Measurements from ENCODE around the gene RNF227. TPM values are rescaled to one million over a fixed set of nuclear protein-coding genes. Genes with fewer than 3 reads are reported as not detected.

The RNF227 gene
- total RNA-seq, 4 donors from 2014 or later: 0.94 to 8.6 (median 5.7) TPM

- DNase-seq: no peak
- H3K27ac ChIP-seq: peak within 1 kb of the TSS; percentile 98 to 99 (median 98)
- no peaks in the 10 kb centered on the region for H3K27me3 ChIP-seq
- 8 to 16% methylated on average over 10 to 15 of the region's 18 CpGs for WGBS, 2 donors
- TF ChIP-seq, protein P1, sequence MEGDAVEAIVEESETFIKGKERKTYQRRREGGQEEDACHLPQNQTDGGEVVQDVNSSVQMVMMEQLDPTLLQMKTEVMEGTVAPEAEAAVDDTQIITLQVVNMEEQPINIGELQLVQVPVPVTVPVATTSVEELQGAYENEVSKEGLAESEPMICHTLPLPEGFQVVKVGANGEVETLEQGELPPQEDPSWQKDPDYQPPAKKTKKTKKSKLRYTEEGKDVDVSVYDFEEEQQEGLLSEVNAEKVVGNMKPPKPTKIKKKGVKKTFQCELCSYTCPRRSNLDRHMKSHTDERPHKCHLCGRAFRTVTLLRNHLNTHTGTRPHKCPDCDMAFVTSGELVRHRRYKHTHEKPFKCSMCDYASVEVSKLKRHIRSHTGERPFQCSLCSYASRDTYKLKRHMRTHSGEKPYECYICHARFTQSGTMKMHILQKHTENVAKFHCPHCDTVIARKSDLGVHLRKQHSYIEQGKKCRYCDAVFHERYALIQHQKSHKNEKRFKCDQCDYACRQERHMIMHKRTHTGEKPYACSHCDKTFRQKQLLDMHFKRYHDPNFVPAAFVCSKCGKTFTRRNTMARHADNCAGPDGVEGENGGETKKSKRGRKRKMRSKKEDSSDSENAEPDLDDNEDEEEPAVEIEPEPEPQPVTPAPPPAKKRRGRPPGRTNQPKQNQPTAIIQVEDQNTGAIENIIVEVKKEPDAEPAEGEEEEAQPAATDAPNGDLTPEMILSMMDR (IDR thresholded peaks at IDR 0.05): no peak
- TF ChIP-seq POLR2A (IDR thresholded peaks at IDR 0.05): peak in 2 of 4 donors; percentile 7 to 16
- H3K9me3 ChIP-seq: no peaks in the 10 kb centered on the region
- intact Hi-C loops (cut with DNase I): no loop called here
- H3K4me3 ChIP-seq: peak within 1 kb of the TSS; percentile 85 to 97 (median 89)
- peaks cover 38 to 67% (median 45%) of the 10 kb centered on the region in 3 donors for H3K4me1 ChIP-seq
- H3K36me3 ChIP-seq: peaks cover 13 to 36% (median 17%) of the 10 kb centered on the region in 3 donors
These were observed 27.7 kb downstream of the RNF227 start, which contains the start of gene CHD3 for GRCh38 chr17:7888184-7888920. CHD3 (plus strand) TSS chr17:7888789; CDS start chr17:7889001, 212 bp downstream.

DNA sequence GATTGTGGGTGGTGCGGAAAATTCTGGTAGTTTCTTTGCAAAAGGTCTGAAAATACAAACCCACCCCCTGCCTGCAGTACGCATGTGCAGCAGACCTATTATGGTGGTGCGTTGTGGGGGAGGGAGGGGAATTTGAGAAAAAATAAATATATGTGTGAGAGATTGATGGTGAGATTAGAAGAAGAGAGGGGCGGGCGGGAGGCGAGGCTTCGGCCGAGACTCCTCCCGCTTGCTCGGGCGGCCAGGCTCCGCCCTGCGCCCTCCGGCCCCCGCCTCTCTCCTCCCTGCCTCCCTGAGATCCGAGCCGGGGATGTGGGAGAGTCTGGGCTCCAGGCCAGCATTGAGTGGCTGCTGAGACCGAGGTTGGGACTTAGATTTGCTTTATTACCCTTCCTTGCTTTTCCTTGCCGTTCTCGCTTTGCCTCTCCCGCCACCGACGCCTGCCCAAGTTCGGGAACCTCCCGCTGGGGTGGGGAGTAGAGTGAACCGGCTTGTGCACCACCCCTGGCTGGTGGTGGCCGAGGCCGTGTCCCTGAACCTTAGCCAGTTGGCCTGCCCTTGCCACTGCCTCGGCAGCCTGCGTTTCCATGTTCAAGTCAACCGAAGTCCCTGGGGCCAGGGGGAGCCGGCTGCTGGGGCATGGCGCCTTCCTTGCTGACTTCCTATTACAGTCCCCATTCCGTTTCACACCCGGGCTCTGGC lies 28.5 kb downstream of the RNF227 start:
- no peaks in the 10 kb centered on the region for H3K9me3 ChIP-seq
- no peaks in the 10 kb centered on the region for H3K27me3 ChIP-seq
- peaks cover 38 to 74% (median 48%) of the 10 kb centered on the region in 3 donors for H3K4me1 ChIP-seq
- no peak for DNase-seq
- intact Hi-C loops (cut with DNase I): no loop called here
- peak overlapping the region; percentile 85 to 97 (median 89) for H3K4me3 ChIP-seq
- peaks cover 13 to 29% (median 14%) of the 10 kb centered on the region in 3 donors for H3K36me3 ChIP-seq
- TF ChIP-seq, protein P1 (IDR thresholded peaks at IDR 0.05): peak in 1 of 6 experiments; percentile 30
- TF ChIP-seq POLR2A (IDR thresholded peaks at IDR 0.05): peak in 3 of 4 donors; percentile 26 to 60 (median 30)
- H3K27ac ChIP-seq: peak overlapping the region; percentile 98 to 99 (median 98)
- WGBS, 2 donors: 0% methylated on average over 18 to 30 of the region's 35 CpGs

- WGBS, 2 donors: 2% methylated on average over 8 of the region's 8 CpGs
- TF ChIP-seq, protein P1 (IDR thresholded peaks at IDR 0.05): peak in 1 of 6 experiments; percentile 34
- TF ChIP-seq POLR2A (IDR thresholded peaks at IDR 0.05): no peak
- peaks cover 42 to 80% (median 54%) of the 10 kb centered on the region in 3 donors for H3K4me1 ChIP-seq
These were observed 29.0 kb downstream of the RNF227 start for GRCh38 chr17:7887038-7887481.

DNA sequence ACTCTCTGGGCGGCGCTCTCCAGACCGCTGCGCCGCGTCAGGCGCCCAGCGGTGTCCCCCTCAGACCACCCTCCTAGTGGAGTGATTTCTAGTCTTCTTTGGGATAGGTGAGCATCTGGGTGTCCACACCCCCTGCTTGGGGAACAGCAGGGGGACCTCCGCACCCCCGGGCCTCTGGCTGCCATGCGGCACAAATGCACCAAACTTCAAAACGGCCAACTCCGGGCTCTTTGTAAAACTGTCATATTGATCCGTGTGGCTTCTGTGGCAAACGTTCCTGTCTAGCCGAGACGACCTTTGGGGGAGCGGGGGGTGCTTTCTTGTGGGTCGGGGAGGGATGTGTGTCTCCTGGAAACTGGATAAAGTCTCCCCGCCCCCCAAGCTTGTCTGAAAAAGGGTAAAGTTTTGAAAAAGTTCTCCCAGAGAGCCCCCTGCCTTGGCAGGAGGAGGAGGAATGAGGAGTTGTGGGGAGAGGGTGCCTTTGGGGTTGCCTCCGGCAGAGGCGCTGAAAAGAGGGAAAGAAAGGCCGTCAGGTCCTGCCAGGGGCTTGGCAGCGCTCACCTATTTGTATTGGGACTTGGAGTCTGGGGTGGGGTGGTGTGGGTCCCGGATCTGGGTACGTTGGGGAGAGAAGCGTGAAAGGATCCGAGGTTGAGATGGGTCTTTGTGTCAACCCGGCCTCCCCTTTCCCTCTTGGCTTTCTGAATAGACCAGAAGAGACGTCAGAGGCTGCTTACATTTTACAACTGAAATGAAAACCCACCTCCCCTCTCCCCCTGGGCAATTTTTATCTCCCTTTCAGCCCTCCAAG lies 29.7 kb downstream of the RNF227 start:
- Histone ChIP-seq H3K27me3 (no peaks in the 10 kb centered on the region), H3K36me3 (peaks cover 8 to 24% (median 9%) of the 10 kb centered on the region in 3 donors), H3K9me3 (no peaks in the 10 kb centered on the region), H3K4me1 (peaks cover 47 to 86% (median 59%) of the 10 kb centered on the region in 3 donors), H3K4me3 (peak overlapping the region; percentile 85 to 97 (median 89)), H3K27ac (peak overlapping the region; percentile 98 to 99 (median 98))
- TF ChIP-seq, protein P1 (IDR thresholded peaks at IDR 0.05): no peak
- TF ChIP-seq POLR2A (IDR thresholded peaks at IDR 0.05): no peak
- intact Hi-C loops (cut with DNase I): no loop called here
- no peak for DNase-seq
- 0 to 2% methylated on average over 10 to 19 of the region's 30 CpGs for WGBS, 2 donors

More at GRCh38 chr17:7887038-7887481, 29.0 kb downstream of the RNF227 start:
- H3K27ac ChIP-seq: peak overlapping the region; percentile 98 to 99 (median 98)
- H3K9me3 ChIP-seq: no peaks in the 10 kb centered on the region
- H3K4me3 ChIP-seq: peak overlapping the region; percentile 85 to 97 (median 89)
- H3K36me3 ChIP-seq: peaks cover 13 to 24% (median 14%) of the 10 kb centered on the region in 3 donors
- DNase-seq: no peak
- intact Hi-C loops (cut with DNase I): no loop called here
- H3K27me3 ChIP-seq: no peaks in the 10 kb centered on the region
